ENCODE measurements around the gene PLA2G2C. TPM values are rescaled to one million over a fixed set of nuclear protein-coding genes. Genes with fewer than 3 reads are reported as not detected.
"Not testable (repeated sequence)": the region's sequence is repeated elsewhere in the genome, so short reads cannot be mapped to it uniquely, and the experiment has no call there.

Gene PLA2G2C
- total RNA-seq (not detected), polyA plus RNA-seq (not detected), total RNA-seq (0 to 0.08 (median 0) reads per million in 6 experiments)

GRCh38 chr1:20185834-20186782, at the start of gene PLA2G2C, which contains the start of gene UBXN10:
TSS of gene PLA2G2C (minus strand) at chr1:20186518. CDS start at chr1:20177363, 9,155 bp downstream.
TSS of gene UBXN10 (plus strand) at chr1:20186096. CDS start at chr1:20190562, 4,466 bp downstream.
- POLR2A ChIA-PET: no interaction called here
- H3K36me3 Mint-ChIP-seq: no peaks in the 10 kb centered on the region
- peaks cover 32 to 50% (median 46%) of the 10 kb centered on the region in 4 donors for H3K4me1 Mint-ChIP-seq
- no peaks in the 10 kb centered on the region for H3K9me3 Mint-ChIP-seq
- H3K27ac Mint-ChIP-seq: peak within 1 kb of the TSS; percentile 58 to 91 (median 83)
- H3K4me3 Mint-ChIP-seq: peak within 1 kb of the TSS; percentile 71 to 92 (median 84)
- ATAC-seq: peak; percentile 46 to 49
- peak in 9 of 10 donors; percentile 13 to 69 (median 23) for DNase-seq
- H3K27me3 Mint-ChIP-seq: peaks cover 0 to 9% (median 2%) of the 10 kb centered on the region in 5 donors

- Mint-ChIP-seq H3K4me1 (peaks cover 0 to 6% (median under 1%) of the 10 kb centered on the region in 4 donors), H3K27me3 (peaks cover 29 to 64% (median 38%) of the 10 kb centered on the region in 5 donors), H3K4me3 (no peak overlapping the region), H3K36me3 (no peaks in the 10 kb centered on the region), H3K27ac (peak overlapping the region in 1 of 10 donors; percentile 44), H3K9me3 (no peaks in the 10 kb centered on the region)
- ATAC-seq (no peak), DNase-seq (no peak)
- POLR2A ChIA-PET: no interaction called here
Measured at GRCh38 chr1:20234788-20235535, 48.6 kb upstream of the PLA2G2C start.

DNA sequence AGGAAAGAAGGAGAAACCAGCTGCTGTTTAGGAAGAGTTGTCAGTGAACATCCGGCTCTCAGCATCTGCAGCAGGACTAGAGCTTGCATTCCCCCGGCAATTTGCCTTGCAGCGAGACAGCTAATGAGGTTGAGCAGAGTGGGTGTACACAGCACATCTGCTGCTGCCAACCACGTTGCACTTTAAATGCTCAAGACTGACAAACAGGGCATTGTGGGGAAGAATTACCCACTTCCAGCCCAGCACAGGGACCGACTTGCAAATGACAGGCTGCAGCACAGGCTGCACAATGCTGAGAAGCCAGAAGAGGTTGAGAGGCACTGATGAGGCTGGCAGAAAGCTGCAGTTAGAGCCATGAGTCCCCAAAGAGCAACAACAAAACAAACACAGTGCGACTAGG, 47.5 kb upstream of the PLA2G2C start:
- Mint-ChIP-seq H3K27ac (no peak overlapping the region), H3K4me1 (peaks cover 0 to 6% (median under 1%) of the 10 kb centered on the region in 4 donors), H3K27me3 (peaks cover 30 to 64% (median 36%) of the 10 kb centered on the region in 5 donors), H3K9me3 (no peaks in the 10 kb centered on the region), H3K36me3 (no peaks in the 10 kb centered on the region), H3K4me3 (no peak overlapping the region)
- POLR2A ChIA-PET: interaction anchor here (0.6 kb wide), 1 partner anchor 312 kb away, joined by 3 read pairs; no protein-coding TSS in a partner anchor
- DNase-seq (no peak), ATAC-seq (no peak)

DNA sequence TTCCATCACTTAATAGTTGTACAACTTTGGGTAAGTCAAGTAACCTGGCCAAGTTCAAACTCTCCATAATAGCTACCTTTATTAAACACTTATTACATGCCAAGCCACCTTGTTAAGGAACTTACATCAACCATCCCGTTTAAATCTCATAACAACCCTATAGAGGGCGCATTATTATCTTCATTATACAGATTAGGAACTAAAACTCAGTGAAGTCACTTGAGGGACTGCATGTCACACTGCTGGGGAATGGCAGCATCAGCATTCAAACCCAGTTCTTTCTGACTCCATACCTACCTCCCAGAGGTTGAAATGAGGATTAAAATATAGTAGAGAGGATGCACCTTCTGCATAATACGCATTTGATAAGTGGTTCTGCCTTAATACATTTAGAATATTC, 47.1 kb upstream of the PLA2G2C start:
- POLR2A ChIA-PET: interaction anchor here (0.6 kb wide), 1 partner anchor 312 kb away, joined by 3 read pairs; no protein-coding TSS in a partner anchor
- no peaks in the 10 kb centered on the region for H3K36me3 Mint-ChIP-seq
- peaks cover 0 to 6% (median under 1%) of the 10 kb centered on the region in 4 donors for H3K4me1 Mint-ChIP-seq
- ATAC-seq (peak in 1 of 2 donors; percentile 43), DNase-seq (peak in 2 of 10 donors; percentile 22 to 26)
- no peaks in the 10 kb centered on the region for H3K9me3 Mint-ChIP-seq
- H3K4me3 Mint-ChIP-seq: no peak overlapping the region
- peaks cover 32 to 65% (median 36%) of the 10 kb centered on the region in 5 donors for H3K27me3 Mint-ChIP-seq
- no peak overlapping the region for H3K27ac Mint-ChIP-seq

- H3K27me3 Mint-ChIP-seq: peaks cover 33 to 69% (median 38%) of the 10 kb centered on the region in 5 donors
- DNase-seq, POLR2A ChIA-PET, H3K36me3 Mint-ChIP-seq, H3K4me1 Mint-ChIP-seq, H3K4me3 Mint-ChIP-seq, ATAC-seq, H3K9me3 Mint-ChIP-seq, H3K27ac Mint-ChIP-seq: not testable (repeated sequence)
Measured at GRCh38 chr1:20232564-20232963, 46.2 kb upstream of the PLA2G2C start.

- ATAC-seq: no peak
- Mint-ChIP-seq H3K27me3 (peaks cover 33 to 80% (median 40%) of the 10 kb centered on the region in 5 donors), H3K9me3 (peaks cover 0 to 2% (median 0%) of the 10 kb centered on the region in 9 donors), H3K4me1 (peaks cover 0 to 6% (median under 1%) of the 10 kb centered on the region in 4 donors), H3K4me3 (no peak overlapping the region), H3K27ac (no peak overlapping the region), H3K36me3 (no peaks in the 10 kb centered on the region)
- no peak for DNase-seq
- POLR2A ChIA-PET: no interaction called here
Measured at GRCh38 chr1:20229171-20229570, 42.9 kb upstream of the PLA2G2C start.

- ATAC-seq (no peak), DNase-seq (no peak)
- Mint-ChIP-seq H3K36me3 (no peaks in the 10 kb centered on the region), H3K4me3 (no peak overlapping the region), H3K9me3 (peaks cover 0 to 2% (median 0%) of the 10 kb centered on the region in 9 donors), H3K27me3 (peaks cover 36 to 80% (median 38%) of the 10 kb centered on the region in 5 donors), H3K4me1 (peaks cover 0 to 3% (median 0%) of the 10 kb centered on the region in 4 donors), H3K27ac (no peak overlapping the region)
- POLR2A ChIA-PET: no interaction called here
Measured at GRCh38 chr1:20228314-20228825, 42.1 kb upstream of the PLA2G2C start.

DNA sequence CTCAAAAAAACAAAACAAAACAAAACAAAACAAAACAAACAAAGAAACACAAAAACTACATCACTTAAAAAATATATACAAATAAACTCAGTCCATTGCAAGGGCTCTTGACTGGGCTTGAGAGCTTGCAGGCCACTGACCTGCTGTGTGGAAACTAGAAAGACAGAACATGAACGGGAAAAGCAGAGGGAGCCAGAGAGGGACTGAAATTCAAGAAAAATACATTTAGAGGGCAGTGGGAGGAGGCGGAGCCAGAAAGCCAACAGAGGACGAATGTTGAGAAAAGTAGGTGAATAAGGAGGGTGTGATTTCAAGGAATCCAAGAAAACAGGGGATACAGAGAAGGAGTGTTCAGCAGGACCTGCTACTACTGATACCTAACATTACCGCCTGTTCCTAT, 41.4 kb upstream of the PLA2G2C start:
- Mint-ChIP-seq H3K36me3 (no peaks in the 10 kb centered on the region), H3K27ac (peak overlapping the region in 2 of 10 donors; percentile 17 to 85), H3K27me3 (peaks cover 35 to 80% (median 42%) of the 10 kb centered on the region in 5 donors), H3K4me3 (no peak overlapping the region), H3K4me1 (no peaks in the 10 kb centered on the region), H3K9me3 (peaks cover 0 to 2% (median 0%) of the 10 kb centered on the region in 9 donors)
- POLR2A ChIA-PET: no interaction called here
- DNase-seq (no peak), ATAC-seq (no peak)

GRCh38 chr1:20224546-20224945, 38.2 kb upstream of the PLA2G2C start:
- no peaks in the 10 kb centered on the region for H3K36me3 Mint-ChIP-seq
- H3K27me3 Mint-ChIP-seq: peaks cover 38 to 71% (median 46%) of the 10 kb centered on the region in 5 donors
- DNase-seq: no peak
- peaks cover 0 to 2% (median 0%) of the 10 kb centered on the region in 9 donors for H3K9me3 Mint-ChIP-seq
- no peak overlapping the region for H3K4me3 Mint-ChIP-seq
- no peaks in the 10 kb centered on the region for H3K4me1 Mint-ChIP-seq
- ATAC-seq: no peak
- POLR2A ChIA-PET: no interaction called here
- no peak overlapping the region for H3K27ac Mint-ChIP-seq

- DNase-seq (no peak), ATAC-seq (no peak)
- POLR2A ChIA-PET: no interaction called here
- Mint-ChIP-seq H3K4me3 (no peak overlapping the region), H3K27ac (no peak overlapping the region), H3K9me3 (peaks cover 0 to 2% (median 0%) of the 10 kb centered on the region in 9 donors), H3K4me1 (no peaks in the 10 kb centered on the region), H3K36me3 (no peaks in the 10 kb centered on the region), H3K27me3 (peaks cover 33 to 65% (median 45%) of the 10 kb centered on the region in 5 donors)
Measured at GRCh38 chr1:20223551-20224419, 37.5 kb upstream of the PLA2G2C start.

- no peaks in the 10 kb centered on the region for H3K36me3 Mint-ChIP-seq
- POLR2A ChIA-PET: no interaction called here
- peaks cover 31 to 58% (median 45%) of the 10 kb centered on the region in 5 donors for H3K27me3 Mint-ChIP-seq
- no peaks in the 10 kb centered on the region for H3K4me1 Mint-ChIP-seq
- H3K9me3 Mint-ChIP-seq: peaks cover 0 to 2% (median 0%) of the 10 kb centered on the region in 9 donors
- H3K27ac Mint-ChIP-seq: no peak overlapping the region
- DNase-seq (no peak), ATAC-seq (no peak)
- no peak overlapping the region for H3K4me3 Mint-ChIP-seq
Measured at GRCh38 chr1:20223106-20223505, 36.8 kb upstream of the PLA2G2C start.

Measured in naive thymus-derived CD8-positive, alpha-beta T cell (primary cell).